COLO829 (cell line): ENCODE measurements around the gene SHC3.

Experiments
- DNase-seq: peaks from one replicate; pipeline ENCODE4 v3.0.0; 2012; ENCODE audit warnings: low spot score

SHC3 gene

DNA sequence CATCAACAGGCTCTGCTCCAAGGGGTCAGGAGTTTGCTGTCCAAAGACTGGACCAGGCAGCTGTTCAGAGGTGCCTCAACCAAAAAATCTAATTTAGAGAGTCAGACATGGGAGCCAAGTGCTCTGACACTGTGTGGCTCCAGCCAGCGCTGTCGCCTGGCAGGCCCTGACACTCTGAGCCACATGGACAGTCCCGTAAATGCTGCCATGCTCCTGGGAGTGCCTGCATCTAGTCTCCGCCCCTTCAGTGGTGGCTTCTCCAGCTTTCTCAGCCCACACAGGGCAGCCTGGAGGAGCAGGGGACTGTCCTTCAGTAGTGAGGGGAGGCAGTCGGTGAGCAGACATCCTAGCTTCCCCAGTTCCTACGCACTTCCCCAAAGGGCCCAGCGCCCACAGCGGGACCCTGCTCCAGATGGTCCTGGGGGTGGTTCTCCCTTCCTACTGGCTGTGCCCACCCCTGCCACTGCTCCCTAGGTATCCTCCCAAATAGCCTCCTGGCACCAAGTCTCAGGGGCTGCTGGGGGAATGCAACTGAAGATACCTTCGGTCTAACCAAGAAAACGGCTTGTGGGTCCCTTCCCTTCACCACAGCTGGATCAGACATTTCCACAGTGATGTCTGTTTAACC is 72.3 kb downstream of the SHC3 start:
- DNase-seq, result no peak

DNA sequence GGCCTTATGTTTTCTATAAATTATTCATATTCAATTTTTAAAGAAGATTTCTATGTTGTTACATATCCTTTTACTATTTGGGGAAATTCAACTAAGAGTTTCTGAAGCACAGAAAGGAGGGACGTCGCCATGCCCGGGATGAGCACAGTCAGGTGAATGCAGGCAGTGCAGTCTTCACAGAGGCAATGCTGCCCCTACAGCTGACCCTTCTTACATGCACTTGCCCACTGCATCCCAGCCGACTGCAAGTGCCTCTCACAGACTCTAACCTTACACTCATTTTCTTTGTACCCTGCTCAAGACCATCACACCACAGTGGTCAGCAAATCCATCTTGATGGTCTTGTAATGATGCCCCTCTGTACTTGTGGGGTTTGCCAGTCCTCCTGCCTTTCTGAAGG is 73.8 kb downstream of the SHC3 start:
- DNase-seq, result no peak

DNA sequence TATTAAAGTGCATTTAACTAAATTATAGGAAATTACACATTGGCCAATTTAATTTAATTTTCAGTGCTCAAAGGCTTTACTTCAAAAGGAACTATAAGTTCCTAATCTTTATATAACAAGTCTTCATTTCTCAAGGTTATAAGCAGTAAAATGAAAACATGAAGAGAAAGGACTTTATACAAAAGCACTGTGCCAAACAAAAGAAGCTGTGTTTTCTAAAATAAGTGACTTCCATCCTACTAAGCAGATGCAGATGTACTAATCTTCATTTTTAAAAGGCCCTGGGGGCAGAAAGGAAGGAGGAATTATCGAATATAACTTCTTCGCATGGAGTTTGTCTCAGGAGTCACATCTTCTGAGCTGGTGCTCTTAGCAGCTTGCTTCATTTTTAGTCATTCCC is 81.4 kb downstream of the SHC3 start:
- DNase-seq, result peak; percentile 71

DNA sequence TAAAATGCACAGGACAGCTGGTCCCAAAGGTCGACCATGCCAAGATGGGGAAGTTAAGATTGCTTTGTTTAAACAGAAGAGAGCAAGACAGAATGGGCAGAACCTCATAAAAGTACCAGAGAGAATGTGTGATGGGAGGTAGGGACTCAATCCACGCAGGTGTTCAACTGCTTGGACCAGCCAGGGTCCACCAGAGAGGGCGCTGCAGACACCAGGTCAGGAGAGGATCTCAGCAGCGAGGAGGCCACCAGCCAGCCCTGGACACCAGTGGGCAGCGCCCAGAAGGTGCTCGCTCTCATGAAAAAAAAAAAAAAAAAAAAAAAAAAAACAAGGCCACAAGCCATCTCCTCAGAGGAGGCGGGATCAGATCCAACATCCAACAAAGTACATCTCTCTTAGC is 81.8 kb downstream of the SHC3 start:
- no peak for DNase-seq

DNA sequence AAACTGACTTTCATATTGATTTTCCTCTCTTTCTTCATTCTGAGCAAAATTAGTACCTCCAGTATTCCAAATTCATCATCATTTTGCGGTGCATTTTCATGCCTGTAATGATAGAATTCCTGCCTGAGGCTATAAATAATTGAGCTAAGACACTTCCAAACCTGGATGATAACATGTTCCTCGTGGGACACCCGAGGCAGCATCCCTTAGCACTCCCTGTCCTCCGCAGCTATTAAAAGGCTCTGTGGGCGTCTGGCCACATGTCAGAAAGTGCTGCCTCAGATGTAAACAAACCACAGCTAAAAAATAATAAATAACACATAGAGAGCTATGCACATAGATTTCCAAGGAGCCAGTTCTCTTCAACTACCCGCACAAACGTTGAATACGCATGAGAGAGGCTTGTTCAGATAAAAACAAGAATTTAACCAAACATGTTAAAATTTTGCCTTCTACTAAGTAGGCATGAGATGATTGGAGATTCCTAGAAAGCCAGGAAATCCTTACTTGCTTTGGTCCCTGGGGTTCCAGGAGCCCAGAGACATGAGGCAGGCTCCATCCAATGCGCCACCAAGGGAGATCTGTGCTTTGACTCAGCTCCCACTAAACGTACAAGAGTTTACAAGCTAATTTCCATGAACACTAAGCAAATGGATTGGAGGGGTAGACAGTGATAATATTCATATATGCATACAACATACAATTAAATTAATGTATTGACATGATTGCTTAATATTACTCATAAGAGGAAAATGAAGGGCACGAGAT is 82.7 kb downstream of the SHC3 start:
- DNase-seq, result no peak

DNA sequence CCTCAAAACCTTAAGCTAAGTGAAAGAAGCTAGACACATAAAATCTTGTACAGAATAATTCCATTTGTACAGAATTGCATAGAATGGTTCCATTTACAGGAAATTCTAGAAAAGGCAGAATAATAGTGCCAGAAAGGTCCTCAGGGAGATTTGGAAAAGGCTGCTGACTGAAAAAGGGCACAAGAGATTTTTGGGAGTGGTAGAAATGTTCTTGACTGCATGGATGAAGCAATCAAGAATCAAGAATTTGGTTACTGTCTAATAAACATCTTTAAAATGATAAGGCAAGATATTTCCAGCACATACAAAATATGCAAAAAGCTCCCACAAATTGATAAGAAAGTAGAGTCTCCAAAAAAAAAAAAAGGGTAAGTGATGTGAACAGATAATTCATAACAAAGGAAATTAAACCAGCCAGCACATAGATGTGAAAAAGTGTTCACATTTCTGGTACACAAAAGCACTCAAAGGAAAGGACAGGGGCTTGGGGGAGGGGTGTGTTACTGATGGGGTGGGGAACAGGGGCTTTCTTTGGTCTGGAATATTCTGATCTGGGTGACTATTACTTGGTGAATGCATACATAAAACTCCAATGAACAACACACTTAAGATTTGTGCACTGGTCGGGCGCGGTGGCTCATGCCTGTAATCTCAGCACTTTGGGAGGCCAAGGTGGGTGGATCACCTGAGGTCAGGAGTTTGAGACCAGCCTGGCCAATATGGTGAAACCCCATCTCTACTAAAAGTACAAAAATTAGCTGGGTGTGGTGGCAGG is 85.2 kb downstream of the SHC3 start:
- DNase-seq, result no peak

DNA sequence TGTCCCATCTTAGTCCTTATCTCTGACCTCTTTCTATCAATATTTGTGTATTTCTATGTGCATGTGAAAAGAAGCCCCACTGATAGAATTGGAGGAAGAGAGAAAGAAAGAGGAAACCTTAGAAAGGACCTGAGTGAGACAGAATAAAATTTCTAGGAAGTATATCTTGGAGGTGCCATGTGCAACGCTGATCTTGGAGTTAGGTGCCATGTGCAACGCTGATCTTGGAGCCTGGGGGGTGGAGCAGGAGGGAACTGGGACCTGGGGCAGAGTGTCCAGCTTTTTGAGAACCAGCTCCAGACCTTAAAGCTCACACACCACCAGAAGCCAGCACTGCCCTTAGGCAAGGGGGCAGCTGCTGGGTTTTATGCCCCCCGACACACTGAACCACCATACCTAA is 89.4 kb downstream of the SHC3 start:
- no peak for DNase-seq

DNA sequence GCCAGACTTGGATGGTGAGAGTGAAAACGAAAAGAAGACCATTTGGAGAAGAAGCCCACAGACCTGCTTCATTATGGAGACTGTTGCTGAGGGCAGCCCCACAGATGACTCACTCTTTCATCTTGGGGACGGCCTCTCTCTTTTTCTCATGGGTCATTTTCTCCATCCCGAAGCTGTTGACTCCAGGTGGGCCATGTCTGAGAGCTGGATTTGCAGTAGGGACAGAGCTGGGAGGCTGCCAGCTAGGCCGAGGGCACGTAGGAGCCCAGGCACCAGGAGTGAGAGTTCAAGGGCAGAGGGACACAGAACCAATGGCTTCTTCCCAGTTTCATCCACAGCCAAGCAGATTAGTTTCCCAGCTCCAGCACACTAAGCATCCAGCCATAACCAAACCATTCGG is 95.0 kb downstream of the SHC3 start:
- no peak for DNase-seq

GRCh38 chr9:89080193-89080592 is 98.4 kb downstream of the SHC3 start:
- DNase-seq, result no peak

GRCh38 chr9:89079391-89079790 is 99.2 kb downstream of the SHC3 start:
- DNase-seq, result no peak

GRCh38 chr9:89078860-89079259 is 99.8 kb downstream of the SHC3 start:
- peak; percentile 52 for DNase-seq

GRCh38 chr9:89078421-89078820 is 100.2 kb downstream of the SHC3 start:
- no peak for DNase-seq

DNA sequence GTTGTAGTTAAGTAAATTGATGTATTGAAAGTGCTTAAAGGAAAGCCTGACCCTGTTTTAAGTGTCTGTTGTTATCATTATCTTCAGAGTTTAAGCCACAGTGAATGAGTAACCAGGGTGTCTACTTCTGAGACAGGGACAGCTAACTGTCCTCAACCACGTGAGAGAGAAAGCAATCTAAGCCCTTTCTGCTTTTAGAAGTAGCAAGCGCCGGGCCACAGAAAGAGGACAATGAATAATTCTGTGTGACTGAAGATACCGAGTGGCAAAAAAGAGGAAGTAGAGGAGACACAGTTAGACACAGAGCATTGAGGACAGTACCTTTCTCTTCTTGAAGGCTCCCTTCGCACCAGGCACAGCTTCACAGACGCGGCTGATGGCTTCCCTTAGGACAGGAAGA is 101.1 kb downstream of the SHC3 start:
- no peak for DNase-seq

GRCh38 chr9:89073397-89073796 is 105.2 kb downstream of the SHC3 start:
- DNase-seq, result no peak

- no peak for DNase-seq
Measured at GRCh38 chr9:89071591-89071990, 107.0 kb downstream of the SHC3 start.

GRCh38 chr9:89066835-89067234 is 111.8 kb downstream of the SHC3 start:
- DNase-seq, result no peak

DNA sequence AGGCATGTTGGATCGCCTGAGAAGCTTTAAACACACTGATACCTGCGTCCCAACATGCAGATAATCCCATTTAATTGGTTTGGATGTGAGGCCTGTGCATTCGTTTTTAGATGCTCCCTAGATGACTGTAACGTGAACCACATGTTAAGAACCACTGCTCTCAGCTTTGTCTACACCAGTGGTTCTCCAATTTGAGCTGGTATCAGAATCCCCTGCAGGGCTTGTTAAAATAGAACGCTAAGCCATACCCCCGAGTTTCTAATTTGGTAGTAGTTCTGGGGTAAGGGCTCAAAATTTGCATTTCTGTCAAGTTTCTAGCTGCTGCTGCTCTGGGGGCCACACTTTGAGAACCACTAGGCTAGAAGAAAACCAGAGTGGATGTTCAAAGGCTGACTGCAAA is 112.7 kb downstream of the SHC3 start:
- DNase-seq, result no peak

GRCh38 chr9:89060790-89061189 is 117.8 kb downstream of the SHC3 start:
- DNase-seq, result no peak

DNA sequence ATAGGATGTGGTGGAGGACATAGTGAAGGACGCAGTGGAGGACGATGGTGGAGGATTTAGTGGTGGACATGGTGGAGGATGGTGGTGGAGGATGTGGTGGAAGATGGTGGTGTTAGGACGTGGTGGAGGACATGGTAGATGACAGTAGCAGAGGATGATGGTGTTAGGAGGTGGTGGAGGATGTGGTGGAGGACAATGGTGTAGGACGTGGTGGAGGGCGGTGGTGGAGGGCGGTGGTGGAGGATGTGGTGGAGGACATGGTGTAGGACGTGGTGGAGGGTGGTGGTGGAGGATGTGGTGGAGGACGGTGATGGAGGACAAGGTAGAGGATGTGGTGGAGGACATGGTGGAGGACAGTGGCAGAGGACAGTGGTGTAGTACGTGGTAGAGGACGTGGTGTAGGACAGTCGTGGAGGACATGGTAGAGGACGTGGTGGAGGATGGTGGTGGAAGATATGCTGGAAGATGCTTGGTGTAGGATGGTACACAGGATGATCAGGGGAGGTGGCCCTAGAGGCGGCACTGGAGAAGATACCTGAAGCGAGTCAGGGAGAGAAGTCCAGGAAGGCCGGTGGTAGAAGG is 118.6 kb downstream of the SHC3 start:
- DNase-seq, result no peak

GRCh38 chr9:89058906-89059305 is 119.7 kb downstream of the SHC3 start:
- DNase-seq, result no peak

- no peak for DNase-seq
Measured at GRCh38 chr9:89054865-89055495, 123.6 kb downstream of the SHC3 start.

- DNase-seq, result no peak
Measured at GRCh38 chr9:89053301-89053700, 125.3 kb downstream of the SHC3 start.
